ENCODE results near the gene BEST1. TPM values are rescaled to one million over a fixed set of nuclear protein-coding genes. Genes with fewer than 3 reads are reported as not detected.

BEST1 gene
- total RNA-seq, 1 donor, result 2.3 TPM

DNA sequence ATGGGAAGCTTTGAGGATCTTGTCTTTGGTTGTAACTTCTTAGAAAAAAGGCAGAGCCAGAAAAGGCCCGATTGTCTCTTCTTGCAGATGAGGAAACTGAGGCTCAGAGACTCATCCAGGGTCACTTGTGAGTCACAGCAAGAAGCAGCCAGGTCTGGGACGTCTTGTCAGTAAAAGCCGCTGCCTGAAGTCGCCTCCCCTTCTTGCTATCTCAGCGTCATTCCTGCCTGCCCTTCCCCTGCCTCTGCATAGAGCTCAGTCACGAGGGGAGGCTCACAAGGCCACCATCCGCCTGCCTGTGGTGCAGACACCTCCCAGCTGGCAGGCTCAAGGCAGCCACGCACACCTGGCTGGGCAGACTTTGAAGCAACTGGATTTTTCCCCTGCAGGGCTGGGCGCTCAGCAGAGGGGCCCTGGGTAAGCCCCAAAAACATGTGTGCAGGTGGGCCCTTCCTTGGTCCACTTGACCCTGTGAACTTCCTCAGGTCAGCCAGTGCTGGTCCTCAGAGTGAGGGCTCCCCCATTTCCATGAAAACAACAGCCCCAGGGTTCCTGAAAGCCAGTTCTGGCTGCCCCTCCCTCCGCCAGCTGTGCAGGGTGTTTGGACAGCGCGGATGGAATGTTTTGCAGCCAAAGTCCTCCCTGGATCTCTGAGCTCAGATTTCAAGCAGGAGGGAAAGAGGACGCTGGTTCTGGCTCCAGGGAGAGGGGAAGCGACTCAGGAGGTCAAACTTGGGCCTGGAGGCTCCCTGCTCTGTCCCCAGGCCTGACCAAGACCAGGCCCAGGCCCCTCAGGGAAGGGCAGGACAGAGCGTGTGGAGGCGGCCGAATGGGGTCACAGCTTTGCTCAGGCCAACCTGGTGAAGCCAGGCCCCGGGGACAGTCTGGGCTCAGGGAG, 26.7 kb upstream of the BEST1 start:
- Histone ChIP-seq H3K4me3 (ENCODE audit: low read length) (no peak overlapping the region), H3K27me3 (ENCODE audit: insufficient read depth, low read length) (peaks cover 10% of the 10 kb centered on the region), H3K4me1 (ENCODE audit: insufficient read depth, low read length) (peaks cover 25% of the 10 kb centered on the region), H3K9me3 (ENCODE audit: low read depth, low read length) (no peaks in the 10 kb centered on the region)

DNA sequence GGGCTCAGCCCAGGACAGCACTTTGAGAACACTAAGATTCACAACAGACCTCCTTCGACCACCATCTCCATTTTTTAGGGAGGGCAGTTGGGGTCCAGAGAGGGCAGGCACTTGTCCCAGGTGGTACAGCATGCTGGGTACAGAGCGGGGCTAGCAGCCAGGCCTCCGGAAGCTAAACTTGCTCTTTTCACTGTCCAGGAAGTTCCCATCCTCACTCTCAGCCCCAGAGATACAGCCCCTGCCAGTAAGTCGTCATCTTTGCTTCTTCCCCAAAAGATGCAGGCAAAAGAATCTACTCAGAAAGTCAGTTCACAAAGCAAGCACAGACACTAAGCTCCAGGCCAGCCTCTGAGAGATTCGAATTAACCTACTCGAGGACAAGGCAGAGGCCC, 26.1 kb upstream of the BEST1 start:
- H3K4me3 ChIP-seq (ENCODE audit: low read length), result no peak overlapping the region
- H3K9me3 ChIP-seq (ENCODE audit: low read depth, low read length), result no peaks in the 10 kb centered on the region
- H3K4me1 ChIP-seq (ENCODE audit: insufficient read depth, low read length), result peaks cover 25% of the 10 kb centered on the region
- H3K27me3 ChIP-seq (ENCODE audit: insufficient read depth, low read length), result peaks cover 3% of the 10 kb centered on the region

- Histone ChIP-seq H3K4me1 (ENCODE audit: insufficient read depth, low read length) (peaks cover 25% of the 10 kb centered on the region), H3K9me3 (ENCODE audit: low read depth, low read length) (no peaks in the 10 kb centered on the region), H3K27me3 (ENCODE audit: insufficient read depth, low read length) (no peaks in the 10 kb centered on the region), H3K4me3 (ENCODE audit: low read length) (no peak overlapping the region)
Observed at GRCh38 chr11:61925736-61926135, 24.4 kb upstream of the BEST1 start.

DNA sequence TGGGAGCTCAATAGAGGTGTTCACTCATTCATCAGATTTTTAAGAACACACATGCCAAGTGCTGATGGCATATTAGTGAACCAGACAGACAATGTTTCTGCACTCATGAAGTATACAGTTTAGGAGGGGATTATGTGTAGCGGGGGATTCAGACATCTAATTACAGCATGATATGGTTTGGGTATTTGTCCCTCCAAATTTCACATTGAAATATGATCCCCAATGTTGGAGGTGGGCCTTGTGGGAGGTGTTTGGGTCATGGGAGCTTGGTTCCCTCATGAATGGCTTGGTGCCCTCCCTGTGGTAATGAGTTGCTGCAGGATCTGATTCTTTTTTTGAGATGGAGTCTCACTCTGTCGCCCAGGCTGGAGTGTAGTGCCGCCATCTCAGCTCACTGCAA, 23.9 kb upstream of the BEST1 start:
- Histone ChIP-seq H3K4me3 (ENCODE audit: low read length) (no peak overlapping the region), H3K4me1 (ENCODE audit: insufficient read depth, low read length) (peaks cover 23% of the 10 kb centered on the region), H3K27me3 (ENCODE audit: insufficient read depth, low read length) (peaks cover 1% of the 10 kb centered on the region), H3K9me3 (ENCODE audit: low read depth, low read length) (no peaks in the 10 kb centered on the region)

DNA sequence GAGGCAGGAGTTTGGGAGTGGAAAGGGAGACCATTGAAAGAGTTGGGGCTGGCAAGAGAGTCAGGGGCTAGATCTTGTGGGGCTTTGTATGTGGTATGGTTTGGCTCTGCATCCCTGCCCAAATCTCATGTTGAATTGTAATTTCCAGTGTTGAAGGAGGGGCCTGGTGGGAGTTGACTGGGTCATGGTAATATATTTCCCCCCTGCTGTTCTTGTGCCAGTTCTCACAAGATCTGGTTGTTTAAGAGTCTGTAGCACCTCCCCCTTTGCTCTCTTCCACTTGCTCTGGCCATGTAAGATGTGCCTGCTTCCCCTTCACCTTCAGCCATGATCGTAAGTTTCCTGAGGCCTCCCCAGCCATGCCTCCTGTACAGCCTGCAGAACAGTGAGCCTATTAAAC, 22.6 kb upstream of the BEST1 start:
- H3K27me3 ChIP-seq (ENCODE audit: insufficient read depth, low read length), result peaks cover 3% of the 10 kb centered on the region
- no peak overlapping the region for H3K4me3 ChIP-seq (ENCODE audit: low read length)
- H3K9me3 ChIP-seq (ENCODE audit: low read depth, low read length), result no peaks in the 10 kb centered on the region
- peaks cover 11% of the 10 kb centered on the region for H3K4me1 ChIP-seq (ENCODE audit: insufficient read depth, low read length)

- Histone ChIP-seq H3K4me1 (ENCODE audit: insufficient read depth, low read length) (no peaks in the 10 kb centered on the region), H3K27me3 (ENCODE audit: insufficient read depth, low read length) (peaks cover 3% of the 10 kb centered on the region), H3K4me3 (ENCODE audit: low read length) (no peak overlapping the region), H3K9me3 (ENCODE audit: low read depth, low read length) (no peaks in the 10 kb centered on the region)
Observed at GRCh38 chr11:61928606-61929005, 21.5 kb upstream of the BEST1 start.

- H3K27me3 ChIP-seq (ENCODE audit: insufficient read depth, low read length), result peaks cover 6% of the 10 kb centered on the region
- no peaks in the 10 kb centered on the region for H3K9me3 ChIP-seq (ENCODE audit: low read depth, low read length)
- no peaks in the 10 kb centered on the region for H3K4me1 ChIP-seq (ENCODE audit: insufficient read depth, low read length)
- H3K4me3 ChIP-seq (ENCODE audit: low read length), result no peak overlapping the region
Observed at GRCh38 chr11:61930933-61931332, 19.2 kb upstream of the BEST1 start.

DNA sequence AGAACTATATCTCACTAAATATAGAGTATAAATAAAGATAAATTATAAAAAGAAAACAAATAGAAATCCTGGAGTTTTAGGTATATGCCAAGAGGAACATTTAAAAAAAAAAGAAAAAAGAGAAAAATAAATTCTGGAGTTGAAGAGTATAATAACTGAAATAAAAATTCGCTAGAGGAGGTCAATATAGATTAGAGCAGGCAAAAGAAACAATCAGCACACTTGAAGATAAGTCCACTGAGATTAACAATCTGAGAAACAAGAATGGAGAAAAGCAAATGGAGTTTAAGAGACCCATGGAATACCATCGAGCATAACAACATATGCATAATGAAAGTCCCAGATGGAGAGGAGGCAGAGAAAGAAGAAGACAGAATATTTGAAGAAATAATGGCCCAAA, 14.3 kb upstream of the BEST1 start:
- no peaks in the 10 kb centered on the region for H3K4me1 ChIP-seq (ENCODE audit: insufficient read depth, low read length)
- H3K27me3 ChIP-seq (ENCODE audit: insufficient read depth, low read length), result peaks cover 18% of the 10 kb centered on the region
- H3K4me3 ChIP-seq (ENCODE audit: low read length), result no peak overlapping the region
- H3K9me3 ChIP-seq (ENCODE audit: low read depth, low read length), result no peaks in the 10 kb centered on the region

- Histone ChIP-seq H3K9me3 (ENCODE audit: low read depth, low read length) (no peaks in the 10 kb centered on the region), H3K4me1 (ENCODE audit: insufficient read depth, low read length) (no peaks in the 10 kb centered on the region), H3K27me3 (ENCODE audit: insufficient read depth, low read length) (peaks cover 13% of the 10 kb centered on the region), H3K4me3 (ENCODE audit: low read length) (no peak overlapping the region)
Observed at GRCh38 chr11:61940466-61940865, 9.7 kb upstream of the BEST1 start.

DNA sequence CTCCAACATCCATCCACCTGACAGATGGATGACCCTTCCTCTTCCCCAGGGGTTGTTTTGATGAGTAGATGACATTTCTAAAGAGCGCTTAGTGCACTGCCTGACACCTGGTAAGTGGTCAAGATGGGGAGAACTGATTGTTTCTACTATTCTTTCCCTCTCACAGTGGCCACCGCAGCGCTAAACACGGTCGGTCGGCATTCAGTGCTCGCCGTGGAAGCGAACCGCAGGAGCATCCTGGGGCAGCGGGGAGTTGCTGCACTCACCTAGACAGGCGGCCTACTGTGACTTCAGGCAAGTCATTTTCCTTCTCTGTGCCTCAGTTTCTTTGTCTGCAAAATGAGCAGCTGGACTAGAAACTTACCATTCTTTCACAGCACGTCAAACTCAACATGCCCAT, 5.0 kb upstream of the BEST1 start:
- Histone ChIP-seq H3K4me3 (ENCODE audit: low read length) (no peak overlapping the region), H3K27me3 (ENCODE audit: insufficient read depth, low read length) (no peaks in the 10 kb centered on the region), H3K4me1 (ENCODE audit: insufficient read depth, low read length) (no peaks in the 10 kb centered on the region), H3K9me3 (ENCODE audit: low read depth, low read length) (no peaks in the 10 kb centered on the region)

DNA sequence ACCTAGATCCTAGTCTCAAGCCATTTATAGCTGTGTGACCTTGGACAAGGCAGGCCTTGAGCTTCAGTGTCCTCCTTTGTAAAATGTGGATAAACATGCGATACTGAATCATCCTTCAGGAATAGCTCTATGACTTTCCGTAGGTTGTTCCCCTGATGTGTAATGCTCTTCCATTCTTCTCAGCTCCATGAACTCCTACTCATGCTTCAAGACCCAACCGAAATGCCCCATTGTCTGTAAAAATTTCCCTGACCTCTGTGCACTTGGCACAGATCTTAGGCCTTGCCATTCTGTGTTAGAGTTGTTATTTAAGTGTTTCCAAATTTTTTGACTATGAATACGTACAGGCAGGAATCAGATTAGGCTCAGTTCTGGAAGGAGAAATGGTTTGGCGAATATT, 3.3 kb upstream of the BEST1 start:
- Histone ChIP-seq H3K4me3 (ENCODE audit: low read length) (no peak overlapping the region), H3K9me3 (ENCODE audit: low read depth, low read length) (no peaks in the 10 kb centered on the region), H3K27me3 (ENCODE audit: insufficient read depth, low read length) (no peaks in the 10 kb centered on the region), H3K4me1 (ENCODE audit: insufficient read depth, low read length) (no peaks in the 10 kb centered on the region)

- Histone ChIP-seq H3K4me1 (ENCODE audit: insufficient read depth, low read length) (no peaks in the 10 kb centered on the region), H3K9me3 (ENCODE audit: low read depth, low read length) (no peaks in the 10 kb centered on the region), H3K27me3 (ENCODE audit: insufficient read depth, low read length) (no peaks in the 10 kb centered on the region), H3K4me3 (ENCODE audit: low read length) (no peak overlapping the region)
Observed at GRCh38 chr11:61947486-61948210, 2.5 kb upstream of the BEST1 start.

- H3K4me1 ChIP-seq (ENCODE audit: insufficient read depth, low read length), result no peaks in the 10 kb centered on the region
- H3K9me3 ChIP-seq (ENCODE audit: low read depth, low read length), result no peaks in the 10 kb centered on the region
- H3K4me3 ChIP-seq (ENCODE audit: low read length), result no peak overlapping the region
- H3K27me3 ChIP-seq (ENCODE audit: insufficient read depth, low read length), result no peaks in the 10 kb centered on the region
Observed at GRCh38 chr11:61948505-61948904, 1.6 kb upstream of the BEST1 start.

DNA sequence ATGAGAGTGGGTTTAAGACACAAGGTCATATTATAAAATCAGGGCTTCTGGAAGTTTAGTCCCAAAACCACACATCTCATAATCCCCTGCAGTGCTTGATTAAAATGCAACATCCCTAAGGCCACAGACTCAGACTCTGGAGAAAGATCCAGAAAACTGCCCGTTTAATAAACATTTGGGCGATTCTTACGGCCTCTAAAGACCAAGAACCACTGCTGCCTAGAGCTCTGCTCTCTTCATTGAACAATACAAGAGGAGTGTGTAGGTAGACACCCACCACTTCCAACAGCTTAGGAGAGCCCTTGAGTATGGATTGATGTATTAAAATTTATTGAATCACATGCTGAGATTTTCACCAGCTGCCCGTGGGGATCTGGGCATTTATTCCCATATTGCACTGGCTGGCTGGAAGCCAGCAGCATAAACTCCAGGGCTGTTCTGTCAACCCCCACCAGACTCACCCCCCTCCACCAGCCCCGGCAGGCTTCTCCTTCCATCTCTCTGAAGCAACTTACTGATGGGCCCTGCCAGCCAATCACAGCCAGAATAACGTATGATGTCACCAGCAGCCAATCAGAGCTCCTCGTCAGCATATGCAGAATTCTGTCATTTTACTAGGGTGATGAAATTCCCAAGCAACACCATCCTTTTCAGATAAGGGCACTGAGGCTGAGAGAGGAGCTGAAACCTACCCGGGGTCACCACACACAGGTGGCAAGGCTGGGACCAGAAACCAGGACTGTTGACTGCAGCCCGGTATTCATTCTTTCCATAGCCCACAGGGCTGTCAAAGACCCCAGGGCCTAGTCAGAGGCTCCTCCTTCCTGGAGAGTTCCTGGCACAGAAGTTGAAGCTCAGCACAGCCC, 749 bp upstream of the BEST1 start:
- peaks cover 5% of the 10 kb centered on the region for H3K4me1 ChIP-seq (ENCODE audit: insufficient read depth, low read length)
- H3K4me3 ChIP-seq (ENCODE audit: low read length), result no peak overlapping the region
- H3K9me3 ChIP-seq (ENCODE audit: low read depth, low read length), result no peaks in the 10 kb centered on the region
- no peaks in the 10 kb centered on the region for H3K27me3 ChIP-seq (ENCODE audit: insufficient read depth, low read length)

Data from mononuclear cell (primary cell).